ENCODE results near the gene CDK14. TPM values are rescaled to one million over a fixed set of nuclear protein-coding genes. Genes with fewer than 3 reads are reported as not detected.
A peak's percentile ranks its signal among the peaks of the same experiment; 100 is the strongest.
"Not testable (repeated sequence)": the region's sequence is repeated elsewhere in the genome, so short reads cannot be mapped to it uniquely, and the experiment has no call there.

The CDK14 gene
- total and polyA plus RNA-seq, 8 donors: 0.58 to 43.9 (median 12.2) TPM

DNA sequence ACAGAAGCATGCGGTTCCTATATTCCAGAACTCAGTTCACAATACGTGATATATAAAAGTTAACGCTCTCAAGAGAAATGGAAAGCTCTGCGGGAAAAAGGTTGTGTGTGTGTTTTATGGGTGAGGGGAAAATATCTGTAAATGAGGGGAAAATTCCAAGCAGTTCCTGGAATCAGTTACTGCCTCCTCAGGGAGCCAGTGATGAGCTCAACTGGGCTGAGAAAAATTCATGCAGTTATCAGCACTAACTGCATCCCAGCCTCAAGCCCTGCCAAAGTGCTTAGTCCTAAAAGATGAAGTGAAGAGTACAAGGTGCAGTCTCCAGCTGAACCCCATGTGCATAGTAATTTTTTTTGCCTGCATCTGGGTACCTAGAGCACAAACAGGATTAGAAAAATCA is 191.9 kb downstream of the CDK14 start:
- Histone ChIP-seq H3K9me3 (peaks cover 0 to 4% (median under 1%) of the 10 kb centered on the region in 4 donors), H3K4me3 (no peak overlapping the region), H3K4me1 (no peaks in the 10 kb centered on the region), H3K27ac (no peak overlapping the region), H3K36me3 (peaks cover 0 to 4% (median 4%) of the 10 kb centered on the region in 4 donors), H3K27me3 (no peaks in the 10 kb centered on the region)
- TF ChIP-seq POLR2AphosphoS5 (IDR thresholded peaks at IDR 0.05) (no peak), POLR2A (IDR thresholded peaks at IDR 0.05) (no peak), EP300 (IDR thresholded peaks at IDR 0.05) (no peak)
- TF ChIP-seq, protein P1, sequence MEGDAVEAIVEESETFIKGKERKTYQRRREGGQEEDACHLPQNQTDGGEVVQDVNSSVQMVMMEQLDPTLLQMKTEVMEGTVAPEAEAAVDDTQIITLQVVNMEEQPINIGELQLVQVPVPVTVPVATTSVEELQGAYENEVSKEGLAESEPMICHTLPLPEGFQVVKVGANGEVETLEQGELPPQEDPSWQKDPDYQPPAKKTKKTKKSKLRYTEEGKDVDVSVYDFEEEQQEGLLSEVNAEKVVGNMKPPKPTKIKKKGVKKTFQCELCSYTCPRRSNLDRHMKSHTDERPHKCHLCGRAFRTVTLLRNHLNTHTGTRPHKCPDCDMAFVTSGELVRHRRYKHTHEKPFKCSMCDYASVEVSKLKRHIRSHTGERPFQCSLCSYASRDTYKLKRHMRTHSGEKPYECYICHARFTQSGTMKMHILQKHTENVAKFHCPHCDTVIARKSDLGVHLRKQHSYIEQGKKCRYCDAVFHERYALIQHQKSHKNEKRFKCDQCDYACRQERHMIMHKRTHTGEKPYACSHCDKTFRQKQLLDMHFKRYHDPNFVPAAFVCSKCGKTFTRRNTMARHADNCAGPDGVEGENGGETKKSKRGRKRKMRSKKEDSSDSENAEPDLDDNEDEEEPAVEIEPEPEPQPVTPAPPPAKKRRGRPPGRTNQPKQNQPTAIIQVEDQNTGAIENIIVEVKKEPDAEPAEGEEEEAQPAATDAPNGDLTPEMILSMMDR (IDR thresholded peaks at IDR 0.05): no peak
- WGBS, 5 donors: 81 to 95% (median 90%) methylated on average over 4 of the region's 4 CpGs
- DNase-seq: peak in 1 of 2 donors; percentile 73
- intact Hi-C loops (cut with DNase I; ENCODE audit: low total_unique reads): no loop called here

DNA sequence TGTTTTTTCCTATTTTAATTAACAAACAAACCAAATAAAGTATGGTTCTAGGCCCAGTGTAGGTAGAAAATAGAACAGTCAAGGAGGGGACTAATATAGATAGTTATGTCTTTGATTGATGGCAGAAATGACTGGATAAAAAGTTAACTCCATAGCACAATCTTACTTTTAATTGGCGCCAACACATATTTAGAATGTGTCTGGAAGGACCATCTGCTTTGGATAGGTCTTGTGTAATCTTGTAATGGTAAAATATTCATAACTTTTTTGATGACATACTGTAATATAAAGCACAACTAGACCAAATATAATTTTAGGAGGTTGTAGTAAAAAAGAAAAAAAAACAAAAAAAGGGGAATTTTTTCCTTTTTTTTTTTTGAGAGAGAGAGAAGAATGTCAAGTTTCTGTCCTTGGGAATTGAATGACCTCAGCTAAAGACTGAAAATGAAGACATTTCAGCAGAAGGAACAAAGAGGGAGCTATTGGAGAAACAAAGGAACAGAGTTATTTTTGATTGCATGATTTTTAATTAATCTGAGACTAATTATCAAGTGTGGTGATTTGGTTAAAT is 193.7 kb downstream of the CDK14 start:
- Histone ChIP-seq H3K36me3 (peaks cover 0 to 14% (median 4%) of the 10 kb centered on the region in 4 donors), H3K27ac (no peak overlapping the region), H3K4me3 (no peak overlapping the region), H3K9me3 (peaks cover 0 to 18% (median 10%) of the 10 kb centered on the region in 4 donors), H3K27me3 (no peaks in the 10 kb centered on the region), H3K4me1 (no peaks in the 10 kb centered on the region)
- TF ChIP-seq POLR2A (IDR thresholded peaks at IDR 0.05) (no peak), EP300 (IDR thresholded peaks at IDR 0.05) (no peak), POLR2AphosphoS5 (IDR thresholded peaks at IDR 0.05) (no peak)
- TF ChIP-seq, protein P1 (IDR thresholded peaks at IDR 0.05): no peak
- DNase-seq: no peak
- WGBS, 5 donors: 89 to 100% (median 97%) methylated on average over 1 of the region's 1 CpG
- intact Hi-C loops (cut with DNase I; ENCODE audit: low total_unique reads): no loop called here

DNA sequence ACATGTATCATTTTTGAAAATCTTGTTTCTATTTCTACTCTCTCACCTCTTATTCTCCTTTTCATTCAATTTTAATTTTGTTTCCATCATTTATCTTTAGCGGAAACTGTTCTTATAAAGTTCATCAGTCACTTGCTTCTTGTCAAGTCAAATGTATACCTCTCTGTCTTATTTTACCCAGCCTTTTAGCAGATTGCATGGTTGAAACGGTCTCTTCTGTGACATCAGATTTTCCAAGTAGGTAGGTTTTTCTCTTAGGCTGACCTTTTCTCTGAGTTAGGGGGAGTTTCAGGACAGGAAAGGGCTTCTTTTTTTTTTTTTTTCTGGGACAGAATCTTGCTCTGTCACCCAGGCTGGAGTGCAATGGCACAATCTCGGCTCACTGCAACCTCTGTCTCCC is 195.5 kb downstream of the CDK14 start:
- Histone ChIP-seq H3K9me3 (peaks cover 0 to 18% (median 10%) of the 10 kb centered on the region in 4 donors), H3K36me3 (peaks cover 0 to 14% (median 4%) of the 10 kb centered on the region in 4 donors), H3K4me3 (no peak overlapping the region), H3K4me1 (no peaks in the 10 kb centered on the region), H3K27me3 (no peaks in the 10 kb centered on the region), H3K27ac (no peak overlapping the region)
- intact Hi-C loops (cut with DNase I; ENCODE audit: low total_unique reads): no loop called here
- TF ChIP-seq POLR2A (IDR thresholded peaks at IDR 0.05): no peak
- TF ChIP-seq EP300 (IDR thresholded peaks at IDR 0.05): no peak
- TF ChIP-seq, protein P1 (IDR thresholded peaks at IDR 0.05): no peak
- no peak for TF ChIP-seq POLR2AphosphoS5 (IDR thresholded peaks at IDR 0.05)
- no peak for DNase-seq
- WGBS, 5 donors: 65 to 80% (median 78%) methylated on average over 3 of the region's 3 CpGs

DNA sequence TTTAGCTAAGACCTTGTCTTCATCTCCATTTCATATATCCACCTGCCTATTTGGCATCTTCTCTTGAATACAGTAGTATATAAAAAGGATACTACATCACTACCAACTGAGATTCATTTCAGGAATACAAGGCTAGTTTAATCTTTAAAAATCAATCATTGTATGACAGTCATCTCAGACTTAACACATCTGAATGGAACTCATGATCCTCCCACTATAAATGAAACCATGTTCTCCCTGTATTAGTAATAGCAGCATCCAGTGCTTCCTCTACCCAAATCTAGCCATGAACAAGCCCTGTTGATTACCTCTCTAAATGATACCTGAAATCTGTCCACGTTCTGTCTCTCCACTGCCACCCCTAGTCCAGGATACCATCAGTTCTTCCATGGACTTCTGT is 196.2 kb downstream of the CDK14 start:
- Histone ChIP-seq H3K9me3 (peaks cover 0 to 18% (median 10%) of the 10 kb centered on the region in 4 donors), H3K27me3 (no peaks in the 10 kb centered on the region), H3K4me1 (no peaks in the 10 kb centered on the region), H3K27ac (no peak overlapping the region), H3K4me3 (no peak overlapping the region), H3K36me3 (peaks cover 0 to 14% (median 4%) of the 10 kb centered on the region in 4 donors)
- WGBS, 5 donors: 85 to 100% (median 89%) methylated on average over 1 of the region's 1 CpG
- intact Hi-C loops (cut with DNase I; ENCODE audit: low total_unique reads): no loop called here
- DNase-seq: no peak
- no peak for TF ChIP-seq EP300 (IDR thresholded peaks at IDR 0.05)
- TF ChIP-seq POLR2AphosphoS5 (IDR thresholded peaks at IDR 0.05): no peak
- TF ChIP-seq, protein P1 (IDR thresholded peaks at IDR 0.05): no peak
- TF ChIP-seq POLR2A (IDR thresholded peaks at IDR 0.05): no peak

DNA sequence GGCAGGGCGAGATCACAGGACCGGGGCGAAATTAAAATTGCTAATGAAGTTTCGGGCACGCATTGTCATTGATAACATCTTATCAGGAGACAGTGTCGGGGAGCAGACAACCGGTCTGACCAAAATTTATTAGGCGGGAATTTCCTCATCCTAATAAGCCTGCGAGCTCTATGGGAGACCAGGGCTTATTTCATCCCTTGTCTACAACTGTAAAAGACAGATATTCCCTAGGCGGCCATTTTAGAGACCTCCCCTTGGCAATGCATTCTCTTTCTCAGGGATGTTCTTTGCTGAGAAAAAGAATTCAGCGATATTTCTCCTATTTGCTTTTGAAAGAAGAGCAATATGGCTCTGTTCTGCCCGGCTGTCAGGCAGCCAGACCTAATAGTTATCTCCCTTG is 198.1 kb downstream of the CDK14 start:
- intact Hi-C loops (cut with DNase I; ENCODE audit: low total_unique reads); H3K27me3 ChIP-seq; H3K27ac ChIP-seq; H3K4me3 ChIP-seq; H3K4me1 ChIP-seq; DNase-seq: not testable (repeated sequence)
- Histone ChIP-seq H3K9me3 (peaks cover 0 to 18% (median 10%) of the 10 kb centered on the region in 4 donors), H3K36me3 (peaks cover 0 to 14% (median 4%) of the 10 kb centered on the region in 4 donors)
- 93 to 98% (median 95%) methylated on average over 12 of the region's 12 CpGs for WGBS, 5 donors

All from stomach (tissue), 9 donors.